IMR-90 (cell line): ENCODE results near the gene TEX14. TPM values are rescaled to one million over a fixed set of nuclear protein-coding genes. Genes with fewer than 3 reads are reported as not detected.

Source experiments
- ATAC-seq: fragments of 200-7000 bp; cut with Tn5 transposase; 2 replicates; pipeline ENCODE4 v1.9.1; 2020; ENCODE audit warnings: low read depth, mild to moderate bottlenecking, moderate library complexity
- BruUV-seq: library from RNA; stranded (reverse); fragments of 400-500 nt; replicated peaks from 2 replicates; lab custom pipeline; 2021; lab: Mats Ljungman, UMichigan
- CTCF ChIA-PET: fragments of 300-600 bp; formaldehyde crosslinking; extraction: SDS; loops from one replicate; lab custom pipeline; 2021; ENCODE audit warnings: antibody characterized with exemption; lab: Yijun Ruan, JAX
- POLR2A ChIA-PET: fragments of 300-600 bp; sonication (Branson Sonifier 250); formaldehyde crosslinking; loops from one replicate; lab custom pipeline; 2022; ENCODE audit warnings: antibody characterized with exemption; ENCODE audit not compliant: unreplicated experiment; lab: Charles Lee
- DNase-seq: peaks from one replicate; pipeline ENCODE4 v3.0.0; 2013
- H2AFZ ChIP-seq: replicated peaks from 2 replicates; pipeline ENCODE3; 2013; ENCODE audit warnings: low read length, mild to moderate bottlenecking; ENCODE audit not compliant: poor library complexity
- H2AK5ac ChIP-seq: 2 replicates; pipeline ENCODE4 v1.6.1; 2013; ENCODE audit warnings: low read depth, low read length, inconsistent platforms
- H2AK9ac ChIP-seq: replicated peaks from 2 replicates; pipeline ENCODE3; 2013; ENCODE audit warnings: mild to moderate bottlenecking, low read depth, low read length, moderate library complexity; ENCODE audit not compliant: poor library complexity
- H2BK120ac ChIP-seq: 2 replicates; pipeline ENCODE4 v1.6.1; 2013; ENCODE audit warnings: low read depth, low read length, inconsistent platforms
- H2BK15ac ChIP-seq: 3 replicates; pipeline ENCODE4 v1.6.1; 2013; ENCODE audit warnings: low read depth, low read length, inconsistent platforms
- H2BK20ac ChIP-seq: 2 replicates; pipeline ENCODE4 v1.6.1; 2013; ENCODE audit warnings: low read depth, mild to moderate bottlenecking, inconsistent platforms, low read length, moderate library complexity
- H2BK5ac ChIP-seq: 2 replicates; pipeline ENCODE4 v1.6.1; 2013; ENCODE audit warnings: mild to moderate bottlenecking, low read depth, low read length, inconsistent platforms; ENCODE audit not compliant: poor library complexity, severe bottlenecking
- H3K14ac ChIP-seq: replicated peaks from 2 replicates; pipeline ENCODE4 v1.6.1; 2013; ENCODE audit warnings: low read depth, low read length, inconsistent platforms
- H3K18ac ChIP-seq: 2 replicates; pipeline ENCODE4 v1.6.1; 2013; ENCODE audit warnings: low read depth, low read length, control low read depth
- H3K23ac ChIP-seq: 2 replicates; pipeline ENCODE4 v1.6.1; 2013; ENCODE audit warnings: low read depth, low read length, inconsistent platforms
- H3K27ac ChIP-seq: 2 replicates; pipeline ENCODE4 v1.5.1; 2013; ENCODE audit warnings: mild to moderate bottlenecking, control low read depth, low read length; ENCODE audit not compliant: insufficient read depth
- H3K27me3 ChIP-seq: 2 replicates; pipeline ENCODE4 v1.6.1; 2013; ENCODE audit warnings: low read length; ENCODE audit not compliant: control insufficient read depth, insufficient read depth
- H3K36me3 ChIP-seq: 2 replicates; pipeline ENCODE4 v1.6.1; 2013; ENCODE audit warnings: low read length, mixed read lengths; ENCODE audit not compliant: control insufficient read depth, insufficient read depth
- H3K4ac ChIP-seq: 2 replicates; pipeline ENCODE4 v1.6.1; 2013; ENCODE audit warnings: low read depth, low read length, inconsistent platforms
- H3K4me1 ChIP-seq: 2 replicates; pipeline ENCODE4 v1.6.1; 2013; ENCODE audit warnings: low read length, mixed read lengths; ENCODE audit not compliant: control insufficient read depth, insufficient read depth
- H3K4me2 ChIP-seq: 2 replicates; pipeline ENCODE4 v1.6.1; 2013; ENCODE audit warnings: low read depth, mild to moderate bottlenecking, control low read depth, low read length, moderate library complexity
- H3K4me3 ChIP-seq: 2 replicates; pipeline ENCODE4 v1.5.1; 2013; ENCODE audit warnings: low read depth, mild to moderate bottlenecking, control low read depth, low read length, moderate library complexity; ENCODE audit not compliant: insufficient read depth
- H3K56ac ChIP-seq: 2 replicates; pipeline ENCODE4 v1.6.1; 2013; ENCODE audit warnings: low read length, inconsistent platforms; ENCODE audit not compliant: insufficient read depth; ENCODE audit errors: extremely low read depth
- H3K79me1 ChIP-seq, 2 experiments: 2 replicates each; pipeline ENCODE4 v1.6.1; 2013; ENCODE audit warnings: low read length in 2 of 2, inconsistent platforms in 1 of 2, low read depth in 1 of 2
- H3K9ac ChIP-seq: 2 replicates; pipeline ENCODE4 v1.6.1; 2013; ENCODE audit warnings: low read depth, low read length, control low read depth
- H3K9me1 ChIP-seq: 2 replicates; pipeline ENCODE4 v1.6.1; 2013; ENCODE audit warnings: low read length, inconsistent platforms; ENCODE audit not compliant: insufficient read depth
- H3K9me3 ChIP-seq: 2 replicates; pipeline ENCODE4 v1.6.1; 2013; ENCODE audit warnings: low read length; ENCODE audit not compliant: control insufficient read depth, insufficient read depth
- H4K20me1 ChIP-seq: 2 replicates; pipeline ENCODE4 v1.6.1; 2013; ENCODE audit warnings: low read length, inconsistent platforms; ENCODE audit not compliant: insufficient read depth
- H4K5ac ChIP-seq: 2 replicates; pipeline ENCODE4 v1.6.1; 2013; ENCODE audit warnings: mild to moderate bottlenecking, low read depth, low read length, control low read depth
- H4K8ac ChIP-seq, 2 experiments: 2 replicates each; pipeline ENCODE4 v1.6.1; 2013; ENCODE audit warnings: low read depth in 2 of 2, low read length in 2 of 2, control low read depth in 1 of 2, inconsistent platforms in 1 of 2
- H4K91ac ChIP-seq: 2 replicates; pipeline ENCODE4 v1.6.1; 2013; ENCODE audit warnings: low read depth, low read length, inconsistent platforms; ENCODE audit not compliant: insufficient read depth
- FOS ChIP-seq: fragments of 150-350 bp; IDR thresholded peaks from 2 replicates; pipeline ENCODE4 v1.6.1; 2016; ENCODE audit warnings: low read depth, low read length
- MAFK ChIP-seq: IDR thresholded peaks from 2 replicates; pipeline ENCODE4 v1.6.1; 2012; ENCODE audit warnings: low read depth, low read length, improper control_type of control experiment
- MXI1 ChIP-seq: IDR thresholded peaks from 2 replicates; pipeline ENCODE4 v1.6.1; 2012; ENCODE audit warnings: low read depth, mild to moderate bottlenecking, low read length, moderate library complexity, borderline replicate concordance
- POLR2A ChIP-seq: IDR thresholded peaks from 2 replicates; pipeline ENCODE4 v1.6.1; 2012; ENCODE audit warnings: mild to moderate bottlenecking, low read depth, low read length
- RAD21 ChIP-seq: IDR thresholded peaks from 2 replicates; pipeline ENCODE4 v1.6.1; 2012; ENCODE audit warnings: low read length, improper control_type of control experiment
- RFX5 ChIP-seq: IDR thresholded peaks from 2 replicates; pipeline ENCODE4 v1.8.0; 2012; ENCODE audit warnings: low read depth, mild to moderate bottlenecking, low read length, moderate library complexity
- whole genome bisulfite sequencing, 2 experiments: methylation state at CpG; one replicate each; pipeline versions ENCODE4 v1.1.5 to v1.1.7; 2013; ENCODE audit warnings: missing lambda C conversion rate in 2 of 2; ENCODE audit not compliant: insufficient read length in 1 of 2; ENCODE audit errors: extremely low coverage in 2 of 2; 5-methylcytosine and 5-hydroxymethylcytosine counted together
- dilution Hi-C: fragments of 300-500 bp; cut with HindIII; formaldehyde crosslinking; loops from one replicate; pipeline ENCODE4 v1.14.3; 2018; ENCODE audit warnings: low sequenced_read_pairs; ENCODE audit not compliant: unreplicated experiment
- in situ Hi-C: fragments of 300-500 bp; cut with MboI; formaldehyde crosslinking; loops from 3 replicates; pipeline ENCODE4 v1.14.3; 2019; ENCODE audit warnings: low sequenced_read_pairs, inconsistent platforms, mixed read lengths
- intact Hi-C: fragments of 100-400 bp; cut with micrococcal nuclease; formaldehyde crosslinking; loops from 2 replicates; pipeline ENCODE4 v1.10.0; 2022
- polyA plus RNA-seq, 3 experiments: library from polyadenylated mRNA; depleted of rRNA; stranded (reverse); fragments of >200 nt; gene quantifications; 2 replicates each; pipeline ENCODE4 v1.2.3, GENCODE V29; 2012; ENCODE audit warnings: low replicate concordance in 1 of 3
- total RNA-seq: library from RNA; depleted of rRNA; stranded (reverse); fragments of >200 nt; gene quantifications from 2 replicates; pipeline ENCODE4 v1.2.3, GENCODE V29; 2012
- TF ChIP-seq, protein P1 (sequence below): fragments of 150-350 bp; IDR thresholded peaks from 2 replicates; pipeline ENCODE4 v1.6.1; 2016; ENCODE audit warnings: low read depth, mild to moderate bottlenecking, low read length, moderate library complexity, borderline replicate concordance

The TEX14 gene
- total and polyA plus RNA-seq, 2 of the 4 experiments (the other 2 are of a cell fraction), result not detected

DNA sequence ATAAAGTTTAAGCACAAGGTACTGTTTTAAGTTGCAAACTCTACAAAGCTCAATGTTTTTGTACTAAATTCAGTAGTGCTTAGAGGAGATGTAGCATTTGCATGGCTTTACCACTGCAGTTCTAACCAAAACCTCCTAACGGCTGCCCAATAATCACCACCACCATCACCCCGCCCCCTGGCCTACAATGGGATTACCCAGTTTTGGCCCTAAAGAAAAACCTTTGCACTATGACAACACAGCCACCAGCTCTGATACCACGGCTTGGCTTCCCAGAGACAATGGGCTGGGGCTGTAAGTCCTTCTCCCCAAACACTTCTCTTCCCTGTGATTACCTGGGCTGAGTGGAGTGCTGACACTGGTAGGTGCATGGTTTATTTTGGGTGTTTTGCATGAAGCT, 119.0 kb downstream of the TEX14 start:
- no TSS peak for BruUV-seq
- no peak for ATAC-seq
- CTCF ChIA-PET, result interaction anchor here (0.6 to 0.7 kb wide), 2 partner anchors 21 to 680 kb away, joined by 3 read pairs; no protein-coding TSS in a partner anchor

More for the DNA sequence above, 119.0 kb downstream of the TEX14 start:
- no peak for TF ChIP-seq POLR2A
- no peak for TF ChIP-seq MXI1
- TF ChIP-seq RAD21, result no peak
- TF ChIP-seq FOS, result no peak
- no peak for TF ChIP-seq RFX5
- TF ChIP-seq MAFK, result no peak
- TF ChIP-seq, protein P1, sequence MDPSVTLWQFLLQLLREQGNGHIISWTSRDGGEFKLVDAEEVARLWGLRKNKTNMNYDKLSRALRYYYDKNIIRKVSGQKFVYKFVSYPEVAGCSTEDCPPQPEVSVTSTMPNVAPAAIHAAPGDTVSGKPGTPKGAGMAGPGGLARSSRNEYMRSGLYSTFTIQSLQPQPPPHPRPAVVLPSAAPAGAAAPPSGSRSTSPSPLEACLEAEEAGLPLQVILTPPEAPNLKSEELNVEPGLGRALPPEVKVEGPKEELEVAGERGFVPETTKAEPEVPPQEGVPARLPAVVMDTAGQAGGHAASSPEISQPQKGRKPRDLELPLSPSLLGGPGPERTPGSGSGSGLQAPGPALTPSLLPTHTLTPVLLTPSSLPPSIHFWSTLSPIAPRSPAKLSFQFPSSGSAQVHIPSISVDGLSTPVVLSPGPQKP, result no peak
- H3K27me3 ChIP-seq, result peaks cover under 1% of the 10 kb centered on the region; the same call in 1 of the 2 replicates
- H4K5ac ChIP-seq, result no peak overlapping the region
- no peak overlapping the region for H2BK20ac ChIP-seq
- H4K8ac ChIP-seq, result no peak overlapping the region
- H3K9me3 ChIP-seq, result no peaks in the 10 kb centered on the region
- no peak overlapping the region for H2AFZ ChIP-seq
- no peak overlapping the region for H2BK15ac ChIP-seq
- no peak overlapping the region for H2BK120ac ChIP-seq
- no peak overlapping the region for H3K14ac ChIP-seq
- no peak overlapping the region for H2BK5ac ChIP-seq
- H2AK5ac ChIP-seq, result no peak overlapping the region
- no peak overlapping the region for H3K4ac ChIP-seq
- no peaks in the 10 kb centered on the region for H4K20me1 ChIP-seq
- H2AK9ac ChIP-seq, result no peak overlapping the region
- H3K9ac ChIP-seq, result no peak overlapping the region
- no peak overlapping the region for H3K27ac ChIP-seq
- H3K9me1 ChIP-seq, result no peaks in the 10 kb centered on the region
- no peak overlapping the region for H3K23ac ChIP-seq
- H3K36me3 ChIP-seq, result no peaks in the 10 kb centered on the region
- H3K4me2 ChIP-seq, result no peak overlapping the region
- dilution Hi-C loops (no loop called here), in situ Hi-C loops (no loop called here), intact Hi-C loops (no loop called here)
- H3K56ac ChIP-seq, result no peak overlapping the region
- 80% methylated on average over 1 of the region's 3 CpGs; no CpG with 5 or more reads in 1 of the 2 experiments for WGBS, 2 experiments
- POLR2A ChIA-PET, result no interaction called here
- H4K91ac ChIP-seq, result no peak overlapping the region
- no peaks in the 10 kb centered on the region for H3K79me1 ChIP-seq
- DNase-seq, result no peak
- H3K4me1 ChIP-seq, result 0 out of 2 replicates have a peak, but pooled peaks cover 2% of the 10 kb centered on the region
- no peak overlapping the region for H3K18ac ChIP-seq
- no peak overlapping the region for H3K4me3 ChIP-seq
